ENCODE measurements around the gene MYO1E. TPM values are rescaled to one million over a fixed set of nuclear protein-coding genes. Genes with fewer than 3 reads are reported as not detected.
"Not testable (repeated sequence)": the region's sequence is repeated elsewhere in the genome, so short reads cannot be mapped to it uniquely, and the experiment has no call there.

MYO1E gene
- total RNA-seq, 2 experiments from 2014 or later, result 51.9 to 57.5 TPM

GRCh38 chr15:59299929-59300617 is 72.6 kb downstream of the MYO1E start:
- ChIA-PET POLR2A (interaction anchor here (0.5 to 1.3 kb wide), 6 partner anchors 40 to 971 kb away, joined by 3 to 6 read pairs (median 4); no protein-coding TSS in a partner anchor), CTCF (no interaction called here)

DNA sequence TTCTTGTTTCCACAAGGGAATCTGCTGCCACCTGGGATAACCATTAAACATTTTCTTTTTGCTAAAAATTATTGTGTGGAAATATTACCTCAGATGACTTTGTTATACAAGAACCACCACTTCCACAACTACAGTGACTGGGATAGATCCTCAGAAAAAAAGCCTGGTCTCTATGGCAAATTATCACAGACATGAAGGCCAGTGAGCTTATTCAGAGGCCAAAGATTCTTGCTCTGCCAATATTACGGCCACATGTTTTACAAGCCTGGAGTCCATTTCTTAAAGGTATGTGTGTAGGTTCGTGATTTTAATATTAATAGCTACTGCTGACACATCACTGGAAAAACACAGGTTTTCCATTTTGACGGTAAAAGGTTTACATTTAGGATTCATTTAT is 73.8 kb downstream of the MYO1E start:
- ChIA-PET POLR2A (no interaction called here), CTCF (no interaction called here)

DNA sequence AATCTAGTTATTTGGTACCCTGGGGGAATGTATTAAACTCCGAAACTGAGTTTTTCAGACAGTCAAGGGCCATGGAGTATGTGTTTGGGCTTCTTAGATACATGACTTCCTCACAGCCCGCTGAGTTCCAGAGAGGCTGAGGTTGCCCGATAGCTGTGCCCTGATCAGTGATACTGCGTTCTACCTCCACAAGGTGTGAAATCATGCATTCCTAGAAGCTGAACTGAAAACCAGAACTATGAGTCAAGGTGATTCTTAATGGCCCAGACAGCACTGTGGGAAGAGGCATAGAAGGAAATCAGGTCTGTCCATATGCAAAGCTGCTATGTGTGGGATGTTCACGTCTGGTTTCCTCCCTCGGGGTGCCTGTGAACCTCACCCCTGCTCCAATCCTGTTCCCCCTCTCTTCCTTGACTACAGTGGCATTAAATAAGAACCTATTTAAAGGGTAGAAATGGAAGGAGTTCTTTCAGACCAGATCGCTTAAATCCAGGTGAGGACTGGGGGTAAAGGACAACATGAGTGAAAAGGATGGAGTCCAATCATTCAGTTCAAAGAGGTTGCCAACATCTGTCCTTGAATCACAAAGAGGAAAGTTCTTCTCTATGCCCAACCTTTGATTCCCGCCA is 74.3 kb downstream of the MYO1E start:
- CTCF ChIA-PET, result no interaction called here

DNA sequence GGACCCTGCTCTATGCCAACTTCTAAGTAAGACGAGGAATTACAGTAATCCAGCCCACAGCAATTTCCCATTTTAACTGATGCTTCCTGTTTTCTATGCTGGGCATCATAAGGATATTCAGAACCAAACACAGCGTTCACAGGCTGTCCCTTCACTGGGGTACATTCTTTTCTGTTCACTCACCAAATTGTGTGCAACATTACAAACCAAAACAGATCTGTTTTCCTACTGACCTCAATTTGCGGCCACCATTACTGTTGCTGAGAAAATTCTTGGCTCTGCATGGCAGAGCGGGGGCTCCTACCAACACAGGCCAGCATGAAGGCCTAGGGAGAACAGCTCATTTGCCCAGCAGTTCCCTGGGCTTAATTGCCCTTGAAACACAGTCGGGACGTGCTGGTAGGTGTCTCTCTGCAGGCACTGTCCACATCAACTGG is 76.5 kb downstream of the MYO1E start:
- CTCF ChIA-PET, result no interaction called here
- POLR2A ChIA-PET, result no interaction called here

More for the DNA sequence above, 74.3 kb downstream of the MYO1E start:
- POLR2A ChIA-PET, result no interaction called here

- ChIA-PET CTCF (no interaction called here), POLR2A (no interaction called here)
Measured at GRCh38 chr15:59295261-59296001, 77.2 kb downstream of the MYO1E start.

GRCh38 chr15:59294574-59295260 is 78.0 kb downstream of the MYO1E start:
- ChIA-PET CTCF (no interaction called here), POLR2A (no interaction called here)

DNA sequence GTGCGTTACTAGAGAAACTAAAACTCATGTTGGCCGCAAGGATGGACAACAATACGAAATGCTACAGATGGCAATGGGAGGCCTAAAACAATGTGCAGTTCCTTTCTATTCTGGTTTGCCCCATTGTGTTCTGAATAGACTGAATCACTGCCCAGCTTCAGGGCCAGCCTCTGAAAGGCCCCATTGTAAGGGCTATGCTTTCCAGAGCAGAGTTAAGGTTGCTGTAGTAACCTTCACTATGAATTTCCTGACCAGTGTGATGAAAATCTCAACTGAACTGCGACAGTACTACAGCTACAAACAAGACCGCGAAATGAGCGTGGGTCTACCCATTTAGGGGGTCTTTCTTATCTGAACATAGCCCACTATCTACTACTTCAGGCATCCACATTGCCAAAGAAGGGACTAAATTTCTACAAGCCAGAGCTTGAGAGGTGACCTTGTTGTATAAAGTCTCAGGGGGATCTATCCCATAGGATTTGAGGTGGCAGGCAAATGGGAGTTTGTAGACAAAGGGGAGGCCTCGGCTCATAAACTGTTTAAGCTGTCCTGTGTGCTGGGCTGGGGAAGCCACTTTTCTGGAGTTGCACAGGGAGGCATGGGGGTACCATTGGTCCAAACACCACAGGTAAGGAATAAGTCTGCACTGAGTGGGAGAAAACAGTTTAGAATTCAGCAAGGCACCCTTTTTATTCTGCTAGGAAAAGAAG is 80.1 kb downstream of the MYO1E start:
- ChIA-PET POLR2A (no interaction called here), CTCF (no interaction called here)

GRCh38 chr15:59291213-59291549 is 81.5 kb downstream of the MYO1E start:
- POLR2A ChIA-PET, result no interaction called here
- CTCF ChIA-PET, result no interaction called here

GRCh38 chr15:59290295-59291212 is 82.1 kb downstream of the MYO1E start:
- CTCF ChIA-PET, result interaction anchor here (0.5 kb wide), 1 partner anchor 303 kb away, joined by 3 read pairs; no protein-coding TSS in a partner anchor
- POLR2A ChIA-PET, result no interaction called here

- ChIA-PET CTCF (no interaction called here), POLR2A (no interaction called here)
Measured at GRCh38 chr15:59289574-59289973, 83.1 kb downstream of the MYO1E start.

GRCh38 chr15:59283717-59284391 is 88.8 kb downstream of the MYO1E start:
- ChIA-PET CTCF (no interaction called here), POLR2A (no interaction called here)

- ChIA-PET CTCF (no interaction called here), POLR2A (no interaction called here)
Measured at GRCh38 chr15:59282515-59283337, 89.9 kb downstream of the MYO1E start.

DNA sequence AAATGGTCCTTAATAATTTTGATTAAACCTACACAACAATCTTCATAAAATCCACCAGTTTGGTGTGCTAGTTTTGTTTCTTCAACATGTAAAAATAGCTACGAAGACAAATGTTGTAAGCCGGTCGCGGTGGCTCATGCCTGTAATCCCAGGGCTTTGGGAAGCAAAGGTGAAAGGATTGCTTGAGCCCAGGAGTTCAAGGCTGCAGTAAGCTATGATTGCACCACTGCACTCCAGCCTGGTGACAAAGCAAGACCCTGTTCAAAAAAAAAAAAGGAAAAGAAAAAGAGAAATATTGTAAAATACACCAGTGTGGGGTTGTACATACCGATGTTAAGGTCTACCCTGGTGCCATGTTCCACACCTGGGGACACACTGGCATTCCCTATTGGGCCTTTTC is 91.0 kb downstream of the MYO1E start:
- ChIA-PET POLR2A (no interaction called here), CTCF (no interaction called here)

DNA sequence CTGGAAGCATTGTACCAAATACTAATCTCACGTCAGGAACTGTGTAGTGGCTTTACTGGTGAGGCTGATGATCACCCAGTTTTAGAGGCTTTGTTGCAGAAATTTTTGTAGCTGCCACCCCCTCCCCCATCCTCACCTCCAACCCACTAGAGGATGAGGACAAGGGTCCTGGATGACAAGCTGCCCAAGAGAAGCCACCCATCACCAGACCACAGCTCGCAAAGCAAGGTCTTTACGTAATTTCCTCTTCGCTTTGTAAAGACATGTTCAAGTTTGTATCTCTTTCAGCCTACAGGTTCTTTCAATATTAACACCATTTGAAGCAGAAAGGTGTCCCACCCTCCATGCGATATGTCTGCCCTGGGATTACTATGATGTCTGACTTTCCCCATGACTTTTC is 91.8 kb downstream of the MYO1E start:
- ChIA-PET CTCF (no interaction called here), POLR2A (no interaction called here)

DNA sequence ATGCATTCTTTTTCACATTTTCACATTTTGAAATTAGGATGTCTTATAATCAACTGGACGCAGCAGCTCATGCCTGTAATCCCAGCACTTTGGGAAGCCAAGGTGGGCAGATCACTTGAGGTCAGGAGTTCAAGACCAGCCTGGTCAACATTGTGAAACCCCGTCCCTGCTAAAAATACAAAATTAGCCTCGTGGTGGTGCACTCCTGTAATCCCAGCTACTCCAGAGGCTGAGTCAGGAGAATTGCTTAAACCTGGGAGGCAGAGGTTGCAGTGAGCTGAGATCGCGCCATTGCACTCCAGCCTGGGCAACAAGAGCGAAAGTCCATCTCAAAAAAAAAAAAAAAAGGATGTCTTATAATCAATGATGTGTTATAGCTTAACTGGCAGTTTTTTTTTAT is 92.4 kb downstream of the MYO1E start:
- CTCF ChIA-PET, POLR2A ChIA-PET: not testable (repeated sequence)

- POLR2A ChIA-PET, result no interaction called here
- CTCF ChIA-PET, result no interaction called here
Measured at GRCh38 chr15:59279023-59279422, 93.6 kb downstream of the MYO1E start.

- ChIA-PET POLR2A (no interaction called here), CTCF (no interaction called here)
Measured at GRCh38 chr15:59278120-59278519, 94.6 kb downstream of the MYO1E start.

Measured in activated CD8-positive, alpha-beta memory T cell treated with anti-CD3 and anti-CD28 coated beads for 36 hours (primary cell).